NCI-H2107 treated with DMSO at 0.1 percent for 48 hours (cell line): ENCODE results near the gene CAPS2.
A peak's percentile ranks its signal among the peaks of the same experiment; 100 is the strongest.
"Not testable (repeated sequence)": the region's sequence is repeated elsewhere in the genome, so short reads cannot be mapped to it uniquely, and the experiment has no call there.

Source experiments
- DNase-seq: peaks from one replicate; lab custom pipeline; 2025; ENCODE audit not compliant: unreplicated experiment; lab: John Stamatoyannopoulos, UW

Gene CAPS2

DNA sequence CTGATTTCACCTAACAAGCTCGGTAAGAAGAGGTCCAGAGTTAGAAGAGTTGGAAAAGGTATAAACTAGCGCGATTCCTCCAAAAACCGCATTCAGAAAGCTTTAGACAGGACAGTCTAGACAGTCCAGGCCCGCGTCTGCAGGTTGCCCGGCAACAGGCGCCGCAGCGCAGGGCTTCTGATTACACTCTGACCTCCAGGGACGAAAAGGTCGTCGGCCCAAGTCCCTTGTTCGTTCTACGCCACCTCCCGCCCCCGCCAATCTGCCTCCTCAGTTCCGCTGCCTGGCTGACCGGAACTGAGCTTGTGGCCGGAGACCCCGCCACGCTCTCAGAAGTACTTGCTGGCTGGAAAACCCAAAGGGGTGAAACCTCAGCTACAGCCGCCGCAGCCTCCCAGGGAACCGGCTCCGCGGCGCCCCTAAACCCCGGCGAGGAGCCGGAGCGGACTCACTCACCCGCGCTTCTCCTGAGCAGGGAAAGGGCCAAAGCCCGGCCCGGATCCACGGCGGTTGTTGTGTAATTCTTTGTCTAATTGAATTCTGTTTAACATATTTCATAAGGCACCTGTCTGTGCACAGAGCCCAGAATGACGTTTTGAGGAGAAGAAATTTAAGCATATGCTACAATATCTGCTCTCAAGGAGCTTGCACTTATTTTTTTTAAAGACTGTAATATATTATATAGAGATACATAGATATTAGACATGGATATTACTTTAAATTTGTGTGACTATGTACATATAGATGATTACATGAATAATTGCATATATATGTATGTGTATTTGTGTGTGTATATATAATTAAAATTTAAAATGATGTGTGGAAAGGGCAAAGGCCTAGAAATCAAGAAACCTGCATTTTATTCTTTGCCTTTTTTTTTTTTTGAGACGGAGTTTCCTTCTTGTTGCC is at the start of gene CAPS2:
Gene CAPS2 (minus strand): TSS at position 407 of the 909 bp plus-strand sequence. CDS start 3,826 bp downstream, outside the sequence.
- DNase-seq: peak; percentile 49

DNA sequence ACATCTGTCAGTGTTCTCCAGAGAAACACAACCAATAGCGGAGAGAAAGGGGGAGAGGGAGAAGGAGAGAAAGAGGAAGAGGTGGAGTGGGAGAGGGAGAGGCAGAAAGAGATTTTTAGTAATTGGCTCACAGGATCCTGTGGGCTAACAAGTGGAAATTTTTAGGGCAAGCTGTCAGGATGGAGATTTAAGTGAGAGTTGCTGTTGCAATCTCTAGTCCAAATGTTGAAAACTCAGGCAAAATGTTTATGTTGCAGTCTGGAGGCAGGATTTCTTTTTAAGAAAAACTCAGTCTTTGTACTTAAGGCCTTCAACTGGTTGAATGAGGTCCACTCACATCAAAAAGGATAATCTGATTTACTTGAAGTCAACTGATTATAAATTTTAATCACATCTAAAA is 48.2 kb upstream of the CAPS2 start:
- no peak for DNase-seq

DNA sequence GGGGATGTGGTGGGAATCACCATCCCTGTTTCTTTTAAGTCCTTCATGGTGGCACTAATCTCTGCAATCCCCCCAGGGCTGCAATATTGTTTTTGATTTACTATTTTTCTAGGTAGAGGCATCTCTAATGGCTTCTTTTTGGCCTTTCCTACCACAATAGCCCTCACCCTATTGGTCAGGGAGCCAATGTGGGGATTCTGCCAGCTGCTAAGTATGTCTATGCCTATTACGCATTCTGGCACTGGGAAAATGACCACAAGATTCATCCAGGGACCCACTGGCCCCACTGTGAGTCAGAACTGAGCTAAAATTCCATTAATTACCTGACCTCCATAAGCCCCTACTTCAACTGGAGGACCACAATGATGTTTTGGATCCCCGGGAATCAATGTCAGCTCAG is 44.8 kb upstream of the CAPS2 start:
- DNase-seq: no peak

DNA sequence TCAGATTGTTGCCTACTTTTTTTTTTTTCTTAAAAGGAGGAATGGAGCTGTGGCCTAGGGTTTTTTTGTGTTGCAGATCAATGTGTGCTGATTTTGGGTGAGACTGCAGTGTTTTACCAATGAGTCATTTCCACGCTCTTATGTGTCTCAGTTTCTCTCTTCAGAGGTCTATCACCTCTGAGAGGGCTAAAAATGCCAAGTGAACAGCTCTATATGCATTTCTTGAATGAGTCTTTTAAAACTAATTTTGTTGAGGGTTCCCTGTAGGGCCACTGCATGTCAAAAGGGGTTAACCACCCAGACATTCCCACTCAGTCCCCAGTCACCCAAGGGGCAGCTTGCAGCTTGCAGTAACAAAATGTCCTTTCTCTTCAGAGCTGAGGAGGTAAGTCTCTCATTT is 36.5 kb upstream of the CAPS2 start:
- DNase-seq: no peak

DNA sequence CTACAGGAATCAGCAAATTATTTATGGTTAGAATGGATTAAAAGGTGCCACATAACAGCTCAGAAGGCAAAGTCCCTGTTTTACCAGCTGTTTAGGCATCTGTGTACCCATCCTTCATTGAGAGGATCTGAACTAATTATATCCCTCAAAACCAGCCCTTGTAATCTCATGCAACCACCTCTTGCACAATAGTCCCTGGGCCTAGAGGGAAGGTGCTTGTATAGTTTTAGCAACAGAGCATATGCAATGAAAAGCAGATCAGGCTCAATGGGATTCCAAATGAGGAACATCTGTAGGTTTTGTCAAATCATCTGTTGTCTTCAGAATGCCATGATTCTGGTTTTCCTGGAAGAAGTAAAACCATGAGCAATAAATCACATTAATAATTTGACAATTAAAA is 34.8 kb upstream of the CAPS2 start:
- DNase-seq: no peak

DNA sequence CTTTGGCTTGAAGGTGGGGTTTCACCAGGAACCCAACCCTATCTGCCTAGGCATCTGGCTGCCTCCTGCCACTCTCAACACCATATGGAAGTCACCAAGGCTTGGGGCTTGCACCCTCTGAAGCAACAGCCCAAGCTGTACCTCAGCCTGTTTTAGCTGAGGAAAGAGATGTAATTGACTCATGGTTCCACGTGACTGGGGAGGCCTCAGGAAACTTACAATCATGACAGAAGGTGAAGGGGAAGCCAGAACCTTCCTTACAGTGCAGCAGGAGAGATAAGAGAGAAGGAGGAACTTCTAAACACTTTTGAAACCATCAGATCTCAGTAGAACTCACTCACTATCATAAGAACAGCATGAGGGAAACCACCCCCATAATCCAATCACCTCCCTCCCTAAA is 31.3 kb upstream of the CAPS2 start:
- DNase-seq: no peak

DNA sequence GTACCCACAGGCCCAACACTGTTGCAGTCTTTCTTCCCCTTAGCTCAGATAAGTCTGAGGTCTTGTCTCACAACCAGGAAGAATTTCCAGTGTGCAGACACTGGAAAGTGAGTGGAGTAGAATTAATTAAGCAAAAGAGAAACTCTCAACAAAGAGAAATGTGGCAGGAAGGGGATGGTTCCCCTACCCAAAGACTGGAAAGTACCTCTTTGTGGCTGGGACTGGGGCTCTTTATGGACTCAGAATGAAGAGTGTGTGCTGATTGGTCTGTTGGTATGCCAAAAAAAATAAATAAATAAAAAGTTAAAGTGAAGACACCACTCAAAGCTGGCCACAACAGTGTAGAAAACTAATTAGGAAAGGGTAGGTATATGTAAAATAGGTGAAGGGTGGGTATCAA is 30.8 kb upstream of the CAPS2 start:
- DNase-seq: no peak

DNA sequence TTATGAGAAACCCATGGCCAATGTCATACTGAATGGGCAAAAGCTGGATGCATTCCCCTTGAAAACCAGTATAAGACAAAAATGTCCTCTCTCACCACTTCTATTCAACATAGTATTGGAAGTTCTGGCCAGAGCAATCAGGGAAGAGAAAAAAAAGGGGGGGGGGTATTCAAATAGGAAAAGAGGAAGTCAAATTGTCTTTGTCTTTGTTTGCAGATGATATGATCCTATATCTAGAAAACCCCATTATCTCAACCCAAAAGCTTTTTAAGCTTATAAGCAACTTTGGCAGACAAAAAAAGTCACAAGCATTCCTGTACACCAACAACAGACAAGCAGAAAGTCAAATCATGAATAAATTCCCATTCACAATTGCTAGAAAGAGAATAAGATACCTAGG is 23.9 kb upstream of the CAPS2 start:
- no peak for DNase-seq

DNA sequence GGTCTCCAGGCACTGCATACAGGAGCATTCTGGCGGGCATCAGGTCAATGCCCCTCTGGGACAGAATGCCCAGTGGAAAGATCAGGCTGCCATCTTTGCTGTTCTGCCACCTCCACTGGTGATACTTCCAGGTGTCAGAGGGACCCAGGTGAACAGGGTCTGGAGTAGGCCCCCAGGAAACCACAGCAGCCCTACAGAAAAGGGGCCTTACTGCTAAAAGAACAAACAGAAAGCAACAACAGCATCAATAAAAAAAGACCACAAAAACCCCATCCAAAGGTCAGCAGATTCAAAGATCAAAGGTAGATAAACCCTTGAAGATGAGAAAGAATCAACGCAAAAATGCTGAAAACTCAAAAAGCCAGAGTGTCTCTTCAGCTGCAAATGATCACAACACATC is 20.3 kb upstream of the CAPS2 start:
- DNase-seq: no peak

DNA sequence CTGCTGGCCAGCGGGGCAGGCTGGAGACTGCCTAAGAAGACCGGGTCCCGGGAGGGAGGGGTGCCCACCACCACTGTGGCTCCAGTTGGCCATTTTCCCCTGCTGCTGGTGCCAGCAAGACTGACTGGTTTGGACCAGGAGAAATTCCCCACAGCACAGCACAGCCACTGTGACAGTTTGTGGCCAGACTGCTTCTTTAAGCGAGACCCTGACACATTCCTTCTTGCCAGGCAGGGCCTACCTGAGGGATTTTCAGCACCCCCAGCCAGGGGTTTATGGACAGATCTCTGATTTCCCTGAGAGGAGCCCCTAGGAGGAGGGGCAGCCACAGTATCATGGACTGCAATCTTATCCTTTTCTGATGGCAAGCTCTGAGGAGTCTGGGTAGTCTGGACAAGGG is 19.8 kb upstream of the CAPS2 start:
- no peak for DNase-seq

DNA sequence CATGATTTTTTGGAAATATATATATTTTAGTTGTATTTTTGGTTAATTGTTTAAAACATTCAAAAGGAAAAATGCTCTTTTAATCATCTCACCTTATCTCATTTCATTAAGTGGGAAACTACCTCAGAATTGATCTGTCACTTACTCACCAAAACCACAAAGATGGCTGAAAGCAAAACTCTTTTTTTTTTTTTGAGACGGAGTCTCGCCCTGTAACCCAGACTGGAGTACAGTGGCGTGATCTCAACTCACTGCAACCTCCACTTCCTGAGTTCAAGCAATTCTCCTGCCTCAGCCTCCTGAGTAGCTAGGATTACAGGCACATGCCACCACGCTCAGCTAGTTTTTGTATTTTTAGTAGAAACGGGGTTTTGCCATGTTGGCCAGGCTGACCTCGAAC is 16.1 kb upstream of the CAPS2 start:
- not testable (repeated sequence) for DNase-seq

DNA sequence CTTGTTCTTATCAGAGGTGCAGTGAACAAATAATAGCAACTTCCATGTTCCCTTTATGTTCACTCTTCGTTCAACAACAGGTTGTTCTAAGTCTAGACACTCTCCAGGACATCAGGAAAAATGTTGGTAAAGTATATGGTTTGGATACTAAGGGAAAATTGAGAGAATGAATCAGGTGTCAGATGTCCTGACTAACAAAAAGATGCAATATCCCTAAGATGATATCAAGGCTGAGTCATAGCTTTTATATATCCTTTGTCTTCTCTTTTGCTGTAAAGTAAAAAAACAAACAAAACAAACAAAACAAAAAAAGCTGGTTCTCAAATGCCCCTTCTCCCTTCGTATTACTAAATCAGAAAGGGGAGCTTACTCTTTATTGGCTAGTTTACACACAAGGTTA is 15.4 kb upstream of the CAPS2 start:
- DNase-seq: no peak

DNA sequence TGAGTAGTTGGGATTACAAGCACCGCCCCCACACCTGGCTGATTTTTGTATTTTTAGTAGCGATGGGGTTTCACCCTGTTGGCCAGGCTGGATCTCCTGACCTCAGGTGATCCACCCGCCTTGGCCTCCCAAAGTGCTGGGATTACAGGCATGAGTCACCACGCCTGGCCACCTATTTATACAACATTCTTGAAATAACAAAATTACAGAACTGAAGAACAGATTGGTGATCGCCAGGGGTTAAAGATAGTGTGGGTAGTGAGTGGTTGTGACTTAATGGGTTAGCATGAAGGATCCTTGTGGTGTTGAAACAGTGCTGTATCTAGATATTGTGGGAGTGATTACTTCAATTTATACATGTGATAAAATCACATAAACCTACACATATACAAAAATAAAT is 11.7 kb upstream of the CAPS2 start:
- no peak for DNase-seq

DNA sequence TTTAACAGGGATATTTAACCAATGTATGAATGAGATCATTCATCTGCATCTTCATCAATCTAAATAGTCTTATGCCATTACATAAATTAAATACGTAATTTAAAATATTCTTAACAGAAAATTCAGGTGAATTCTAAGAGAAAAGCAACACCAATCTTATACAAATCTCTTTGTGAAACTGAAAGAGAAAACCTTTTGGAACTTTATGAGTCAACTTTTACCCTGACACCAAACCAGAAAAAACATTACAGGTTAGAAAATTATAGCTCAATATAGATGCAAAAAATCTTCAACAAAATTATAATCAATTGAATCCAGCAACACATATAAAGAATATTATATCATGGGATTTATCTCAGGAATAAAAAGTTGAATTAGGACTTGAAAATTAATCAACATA is 7.8 kb upstream of the CAPS2 start:
- no peak for DNase-seq

DNA sequence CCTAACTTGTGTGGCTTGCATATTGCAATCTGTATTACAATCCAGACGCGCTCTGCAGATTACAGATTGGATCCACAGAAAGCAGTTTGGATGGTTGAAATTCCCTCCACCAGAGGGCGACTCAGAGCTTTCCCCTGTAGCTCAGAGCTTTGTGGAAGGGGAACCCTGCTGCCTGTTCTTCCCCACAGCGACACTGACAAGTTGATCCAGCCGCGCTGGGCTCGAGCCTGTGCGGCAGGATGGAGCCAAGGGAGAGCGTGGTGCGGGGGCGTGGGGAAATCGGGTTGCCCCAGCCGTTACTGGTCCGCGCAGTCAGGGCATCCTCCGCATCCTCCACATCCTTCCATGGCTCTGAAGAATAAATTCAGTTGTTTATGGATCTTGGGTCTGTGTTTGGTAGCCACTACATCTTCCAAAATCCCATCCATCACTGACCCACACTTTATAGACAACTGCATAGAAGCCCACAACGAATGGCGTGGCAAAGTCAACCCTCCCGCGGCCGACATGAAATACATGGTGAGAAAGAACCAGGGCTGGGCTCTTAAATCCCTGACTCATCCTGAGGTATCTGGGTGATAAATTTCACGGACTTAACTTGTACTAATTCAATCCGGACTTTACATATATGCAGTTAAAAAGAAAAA is 4.4 kb upstream of the CAPS2 start, which contains the start of gene GLIPR1L1:
Gene GLIPR1L1 (plus strand): TSS at position 287 of the 647 bp plus-strand sequence. CDS start 59 bp downstream, at position 346.
- DNase-seq: peak; percentile 69

DNA sequence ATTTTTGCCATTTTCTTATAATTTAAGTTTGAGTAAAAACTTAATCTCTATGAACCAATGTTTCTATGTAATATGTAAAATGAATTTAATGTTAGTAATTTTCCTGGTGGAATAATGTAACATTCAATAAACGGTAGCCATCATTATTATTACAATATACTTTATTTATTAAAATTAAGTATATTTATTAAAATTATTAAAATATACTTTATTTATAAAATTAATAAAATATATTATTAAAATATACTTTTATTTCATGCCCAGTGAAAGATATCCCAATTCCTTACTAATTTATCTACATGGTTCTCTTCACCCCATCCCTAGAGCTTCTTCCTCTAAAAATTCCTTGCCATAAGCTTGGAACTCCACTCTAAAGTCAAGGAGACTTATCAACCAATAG is 2.5 kb downstream of the CAPS2 start:
- no peak for DNase-seq

DNA sequence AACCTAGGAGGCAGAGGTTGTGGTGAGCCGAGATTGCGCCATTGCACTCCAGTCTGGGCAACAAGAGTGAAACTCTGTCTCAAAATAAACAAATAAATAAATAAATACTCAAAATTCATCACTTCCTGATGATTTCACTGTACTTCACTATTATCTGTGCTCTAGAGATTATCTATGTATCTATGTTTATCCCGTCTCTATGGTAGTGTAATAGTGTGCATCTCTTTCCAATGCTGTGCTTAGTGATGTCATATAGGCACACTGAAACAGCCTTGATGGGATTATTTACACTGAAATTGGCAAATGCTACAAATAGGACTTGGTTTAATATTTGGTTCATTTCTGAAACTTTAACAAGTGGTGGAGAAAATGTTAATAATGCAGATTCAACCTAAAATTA is 6.5 kb downstream of the CAPS2 start:
- no peak for DNase-seq

DNA sequence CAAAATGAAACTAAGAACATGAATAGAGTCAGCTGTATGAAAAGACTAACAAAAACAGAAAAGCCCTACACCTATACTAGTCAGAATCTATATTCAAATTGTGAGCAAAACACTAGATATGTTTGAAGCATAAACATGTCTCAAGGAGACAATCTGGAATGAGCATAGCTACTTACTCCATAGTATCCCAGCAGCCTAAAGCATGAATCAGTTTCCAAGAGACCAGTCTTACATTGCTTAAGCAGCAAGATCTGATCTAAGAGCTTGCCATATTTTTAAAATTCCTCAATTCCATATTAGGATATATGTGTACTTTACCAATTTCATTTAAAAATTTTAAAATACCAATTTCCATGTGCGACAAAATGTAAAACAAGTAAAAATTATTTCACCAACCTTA is 7.7 kb downstream of the CAPS2 start:
- no peak for DNase-seq

DNA sequence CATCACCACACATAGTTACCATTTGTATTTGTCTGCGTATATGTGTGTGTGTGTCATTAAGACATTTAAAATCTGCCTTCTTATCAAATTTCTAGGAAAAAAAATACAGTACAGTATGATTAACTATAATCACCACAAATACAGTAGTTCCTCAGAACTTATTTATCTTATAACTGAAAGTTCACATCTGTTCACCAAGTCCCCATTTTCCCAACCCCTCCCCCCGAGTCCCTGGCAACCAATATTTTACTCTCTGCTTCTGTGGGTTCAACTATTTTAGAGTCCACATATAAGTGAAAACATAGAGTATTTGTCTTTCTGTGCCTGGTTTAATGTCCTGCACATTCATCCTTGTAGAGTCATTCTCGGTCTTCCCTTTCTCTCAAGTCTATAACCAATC is 12.3 kb downstream of the CAPS2 start:
- DNase-seq: no peak

DNA sequence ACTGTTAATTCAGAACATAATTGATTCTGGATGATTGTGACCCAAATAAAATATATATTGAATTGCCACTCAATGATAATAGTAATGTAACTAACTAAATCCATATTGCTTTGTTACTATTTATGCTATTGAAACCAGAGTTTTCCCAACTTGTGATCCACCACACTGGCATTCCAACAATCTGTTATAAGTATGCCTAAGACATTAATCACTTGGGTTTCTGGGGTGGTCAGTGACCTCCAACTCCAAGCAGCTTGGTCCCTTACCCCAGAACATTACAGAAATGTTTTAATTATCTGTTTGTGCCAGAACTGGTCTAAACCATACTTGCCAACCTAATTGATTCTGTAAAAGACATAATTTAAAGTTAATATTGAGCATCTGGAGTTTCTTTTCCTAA is 14.6 kb downstream of the CAPS2 start:
- no peak for DNase-seq

DNA sequence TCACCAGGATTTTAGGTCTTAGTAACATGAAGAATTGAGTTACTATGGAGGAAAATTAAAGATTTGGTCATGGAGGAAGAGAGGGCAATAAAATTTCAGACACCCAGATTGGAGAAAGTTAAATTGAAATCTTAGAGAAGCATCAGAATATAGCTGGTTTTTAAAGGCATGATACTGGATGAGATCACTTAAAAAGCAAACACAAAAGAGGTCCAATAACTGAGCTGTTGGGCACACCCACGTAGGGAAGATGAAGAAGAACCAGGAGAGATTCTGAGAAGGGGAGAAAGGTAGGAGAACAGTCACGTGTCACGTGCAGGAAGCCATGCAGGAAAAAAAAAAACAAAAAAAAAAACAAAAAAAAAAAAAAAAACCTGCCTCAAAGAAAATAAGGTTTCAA is 18.8 kb downstream of the CAPS2 start:
- no peak for DNase-seq

DNA sequence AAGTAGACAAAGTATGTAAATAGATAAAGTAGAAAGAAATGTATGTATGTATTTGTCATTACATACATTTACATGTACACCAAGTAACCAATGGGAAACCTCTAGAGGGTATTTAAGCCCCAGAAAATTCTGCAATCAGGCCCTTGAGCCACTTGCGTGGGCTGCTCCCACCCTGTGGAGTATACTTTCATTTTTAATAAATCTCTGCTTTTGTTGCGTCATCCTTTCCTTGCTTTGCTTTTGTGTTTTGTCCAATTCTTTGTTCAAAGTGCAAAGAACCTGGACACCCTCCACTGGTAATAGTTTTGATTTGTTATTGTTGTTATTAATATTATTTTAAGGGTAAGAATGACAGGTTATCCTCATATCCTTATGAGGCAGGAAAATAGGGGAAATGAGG is 21.8 kb downstream of the CAPS2 start:
- no peak for DNase-seq
